A673 (cell line): ENCODE results near the gene PILRA. TPM values are rescaled to one million over a fixed set of nuclear protein-coding genes. Genes with fewer than 3 reads are reported as not detected.
A peak's percentile ranks its signal among the peaks of the same experiment; 100 is the strongest.
"Not testable (repeated sequence)": the region's sequence is repeated elsewhere in the genome, so short reads cannot be mapped to it uniquely, and the experiment has no call there.

Experiments used
- BruUV-seq: library from RNA; stranded (reverse); fragments of 400-500 nt; replicated peaks from 2 replicates; lab custom pipeline; 2021; lab: Mats Ljungman, UMichigan
- CTCF ChIA-PET: fragments of 300-600 bp; sonication (Branson Sonifier 250); formaldehyde crosslinking; loops from one replicate; lab custom pipeline; 2022; ENCODE audit warnings: antibody characterized with exemption; lab: Charles Lee
- POLR2A ChIA-PET: fragments of 300-600 bp; sonication (Branson Sonifier 250); formaldehyde crosslinking; loops from one replicate; lab custom pipeline; 2022; ENCODE audit warnings: antibody characterized with exemption; ENCODE audit not compliant: low non-redundant PET; lab: Charles Lee
- DNase-seq: peaks from one replicate; pipeline ENCODE4 v3.0.0-alpha.2; 2015; ENCODE audit warnings: low spot score
- H3K27ac ChIP-seq: fragments of 200-600 bp; sonication (generic); 2 replicates; pipeline ENCODE4 v1.5.1; 2016; ENCODE audit warnings: mixed run types, low read depth, mild to moderate bottlenecking, mixed read lengths, antibody characterized with exemption, low read length; ENCODE audit not compliant: poor library complexity, severe bottlenecking
- H3K27me3 ChIP-seq: fragments of 200-600 bp; sonication (generic); replicated peaks from 2 replicates; pipeline ENCODE4 v1.6.1; 2017; ENCODE audit warnings: mixed run types, low read depth, mild to moderate bottlenecking, mixed read lengths, antibody characterized with exemption, low read length; ENCODE audit not compliant: insufficient read depth, poor library complexity
- H3K36me3 ChIP-seq: fragments of 200-600 bp; sonication (generic); 2 replicates; pipeline ENCODE4 v1.6.1; 2016; ENCODE audit warnings: mixed run types, mild to moderate bottlenecking, mixed read lengths, antibody characterized with exemption, low read length; ENCODE audit not compliant: insufficient read depth, poor library complexity, severe bottlenecking
- H3K4me1 ChIP-seq: fragments of 200-600 bp; sonication (generic); 2 replicates; pipeline ENCODE4 v1.6.1; 2017; ENCODE audit warnings: mixed run types, mild to moderate bottlenecking, mixed read lengths, antibody characterized with exemption, low read length; ENCODE audit not compliant: insufficient read depth, poor library complexity, severe bottlenecking
- H3K4me3 ChIP-seq: fragments of 200-600 bp; sonication (generic); 2 replicates; pipeline ENCODE4 v1.5.1; 2016; ENCODE audit warnings: low read depth, mixed run types, mild to moderate bottlenecking, mixed read lengths, low read length; ENCODE audit not compliant: poor library complexity, severe bottlenecking
- H3K9me3 ChIP-seq: fragments of 200-600 bp; sonication (generic); 2 replicates; pipeline ENCODE4 v1.6.1; 2016; ENCODE audit warnings: mixed run types, low read depth, mild to moderate bottlenecking, mixed read lengths, antibody characterized with exemption, low read length; ENCODE audit not compliant: poor library complexity, severe bottlenecking
- EZH2 ChIP-seq: fragments of 200-600 bp; sonication (generic); IDR thresholded peaks from 2 replicates; pipeline ENCODE4 v1.6.1; 2017; ENCODE audit warnings: borderline replicate concordance, low read depth, mild to moderate bottlenecking, mixed read lengths, antibody characterized with exemption, low read length; ENCODE audit not compliant: poor library complexity, severe bottlenecking
- intact Hi-C: fragments of 100-400 bp; cut with micrococcal nuclease; formaldehyde crosslinking; loops from one replicate; pipeline ENCODE4 v1.10.0; 2022; ENCODE audit not compliant: unreplicated experiment
- total RNA-seq: library from RNA; stranded (reverse); gene quantifications from 2 replicates; pipeline ENCODE4 v1.2.3, GENCODE V29; 2021
- TF ChIP-seq, protein P1 (sequence below): fragments of 300-800, 200-600 bp; sonication (generic); conservative IDR thresholded peaks from 2 replicates; pipeline ENCODE4 v1.5.1; 2017; ENCODE audit warnings: low read depth, mild to moderate bottlenecking, antibody characterized with exemption, low read length, moderate library complexity, mixed read lengths

Gene PILRA
- total RNA-seq, 1 experiment from 2014 or later, result 1.5 TPM

DNA sequence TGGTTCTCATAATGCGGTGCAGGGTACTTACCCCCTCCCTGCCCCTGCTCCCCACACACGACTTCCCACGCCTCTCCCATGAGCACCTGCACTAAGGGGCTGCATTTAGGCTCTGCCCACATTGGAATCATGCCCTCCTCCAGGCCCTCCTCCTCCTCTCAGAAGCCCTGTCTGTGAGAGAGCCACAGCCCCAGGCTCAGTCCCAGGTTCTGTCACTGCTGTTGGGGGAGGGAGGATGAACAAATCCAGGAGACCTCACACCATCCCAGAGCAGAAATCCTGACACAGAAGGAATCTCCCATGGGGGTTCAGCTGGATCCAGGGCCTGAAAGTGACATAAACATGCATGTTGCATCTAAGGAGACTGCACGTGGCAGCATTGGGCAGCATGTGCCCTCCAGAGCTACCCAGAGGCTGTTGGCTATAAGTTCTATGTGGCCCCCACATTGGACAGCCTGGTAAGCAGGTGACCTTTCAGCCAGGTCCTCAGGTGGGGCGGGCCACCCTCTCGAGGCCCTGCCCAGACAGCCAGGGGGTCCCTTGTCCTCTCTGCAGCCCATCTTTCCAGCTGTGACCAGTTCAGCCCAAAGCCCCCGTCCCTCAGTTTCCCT is 1.6 kb upstream of the PILRA start:
- Histone ChIP-seq H3K4me1 (no peaks in the 10 kb centered on the region), H3K9me3 (no peaks in the 10 kb centered on the region), H3K36me3 (no peaks in the 10 kb centered on the region), H3K27me3 (no peaks in the 10 kb centered on the region), H3K4me3 (no peak overlapping the region), H3K27ac (peak overlapping the region; percentile 64)
- TF ChIP-seq, protein P1, sequence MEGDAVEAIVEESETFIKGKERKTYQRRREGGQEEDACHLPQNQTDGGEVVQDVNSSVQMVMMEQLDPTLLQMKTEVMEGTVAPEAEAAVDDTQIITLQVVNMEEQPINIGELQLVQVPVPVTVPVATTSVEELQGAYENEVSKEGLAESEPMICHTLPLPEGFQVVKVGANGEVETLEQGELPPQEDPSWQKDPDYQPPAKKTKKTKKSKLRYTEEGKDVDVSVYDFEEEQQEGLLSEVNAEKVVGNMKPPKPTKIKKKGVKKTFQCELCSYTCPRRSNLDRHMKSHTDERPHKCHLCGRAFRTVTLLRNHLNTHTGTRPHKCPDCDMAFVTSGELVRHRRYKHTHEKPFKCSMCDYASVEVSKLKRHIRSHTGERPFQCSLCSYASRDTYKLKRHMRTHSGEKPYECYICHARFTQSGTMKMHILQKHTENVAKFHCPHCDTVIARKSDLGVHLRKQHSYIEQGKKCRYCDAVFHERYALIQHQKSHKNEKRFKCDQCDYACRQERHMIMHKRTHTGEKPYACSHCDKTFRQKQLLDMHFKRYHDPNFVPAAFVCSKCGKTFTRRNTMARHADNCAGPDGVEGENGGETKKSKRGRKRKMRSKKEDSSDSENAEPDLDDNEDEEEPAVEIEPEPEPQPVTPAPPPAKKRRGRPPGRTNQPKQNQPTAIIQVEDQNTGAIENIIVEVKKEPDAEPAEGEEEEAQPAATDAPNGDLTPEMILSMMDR, result no peak
- no peak for TF ChIP-seq EZH2
- CTCF ChIA-PET, result no interaction called here
- intact Hi-C loops, result no loop called here
- POLR2A ChIA-PET, result no interaction called here
- no TSS peak for BruUV-seq
- DNase-seq, result no peak

DNA sequence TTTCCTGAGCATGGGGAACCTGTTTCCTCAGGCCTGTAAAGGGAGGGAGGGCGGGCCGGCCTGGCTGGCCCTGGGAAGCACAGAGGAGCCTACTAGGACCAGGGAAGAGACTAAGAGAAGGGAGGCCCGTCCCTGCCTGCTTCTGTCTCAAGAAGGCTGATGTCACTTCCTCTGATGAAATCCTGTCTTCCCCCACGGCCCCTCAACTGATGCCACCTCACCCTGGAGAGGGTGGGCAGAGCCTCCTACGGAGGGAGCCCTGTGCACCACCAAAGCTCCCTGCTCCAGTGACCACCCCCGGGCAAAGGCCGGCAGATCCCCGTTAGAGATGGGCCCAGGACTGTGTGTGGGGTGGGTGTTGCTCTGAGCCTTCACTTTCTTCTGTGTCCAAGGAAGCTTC is 1.0 kb upstream of the PILRA start:
- no peaks in the 10 kb centered on the region for H3K27me3 ChIP-seq
- no peaks in the 10 kb centered on the region for H3K9me3 ChIP-seq
- no peaks in the 10 kb centered on the region for H3K4me1 ChIP-seq
- peak; percentile 45 for DNase-seq
- POLR2A ChIA-PET, result no interaction called here
- no peaks in the 10 kb centered on the region for H3K36me3 ChIP-seq
- CTCF ChIA-PET, result no interaction called here
- TF ChIP-seq, protein P1, result no peak
- TF ChIP-seq EZH2, result no peak
- peak overlapping the region; percentile 64 for H3K27ac ChIP-seq
- no TSS peak for BruUV-seq
- H3K4me3 ChIP-seq, result no peak overlapping the region
- intact Hi-C loops, result no loop called here

DNA sequence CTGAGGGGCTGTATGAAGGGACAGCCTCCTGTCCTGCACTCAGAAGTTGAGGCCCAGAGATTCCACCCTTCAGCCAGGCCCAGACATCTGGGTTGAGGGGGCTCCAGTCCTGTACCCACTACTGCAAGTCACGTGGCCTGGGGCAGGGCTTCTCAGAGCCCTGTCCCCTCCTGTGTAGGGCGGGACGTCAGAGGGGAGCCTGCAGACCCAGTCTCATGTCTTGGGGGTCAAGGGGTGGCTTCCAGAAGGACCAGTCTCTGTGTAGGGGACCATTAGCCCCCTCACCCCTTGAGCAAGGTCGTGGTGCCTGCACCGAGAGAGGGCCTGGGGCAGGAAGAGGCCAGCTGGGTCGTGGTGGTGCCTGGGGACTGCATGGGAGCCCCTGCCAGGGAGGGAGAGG is 593 bp upstream of the PILRA start:
- Histone ChIP-seq H3K36me3 (no peaks in the 10 kb centered on the region), H3K27ac (peak overlapping the region; percentile 64), H3K27me3 (no peaks in the 10 kb centered on the region), H3K9me3 (no peaks in the 10 kb centered on the region), H3K4me1 (no peaks in the 10 kb centered on the region), H3K4me3 (no peak overlapping the region)
- CTCF ChIA-PET, result no interaction called here
- POLR2A ChIA-PET, result no interaction called here
- intact Hi-C loops, result no loop called here
- BruUV-seq, result no TSS peak
- no peak for TF ChIP-seq EZH2
- TF ChIP-seq, protein P1, result no peak
- no peak for DNase-seq

DNA sequence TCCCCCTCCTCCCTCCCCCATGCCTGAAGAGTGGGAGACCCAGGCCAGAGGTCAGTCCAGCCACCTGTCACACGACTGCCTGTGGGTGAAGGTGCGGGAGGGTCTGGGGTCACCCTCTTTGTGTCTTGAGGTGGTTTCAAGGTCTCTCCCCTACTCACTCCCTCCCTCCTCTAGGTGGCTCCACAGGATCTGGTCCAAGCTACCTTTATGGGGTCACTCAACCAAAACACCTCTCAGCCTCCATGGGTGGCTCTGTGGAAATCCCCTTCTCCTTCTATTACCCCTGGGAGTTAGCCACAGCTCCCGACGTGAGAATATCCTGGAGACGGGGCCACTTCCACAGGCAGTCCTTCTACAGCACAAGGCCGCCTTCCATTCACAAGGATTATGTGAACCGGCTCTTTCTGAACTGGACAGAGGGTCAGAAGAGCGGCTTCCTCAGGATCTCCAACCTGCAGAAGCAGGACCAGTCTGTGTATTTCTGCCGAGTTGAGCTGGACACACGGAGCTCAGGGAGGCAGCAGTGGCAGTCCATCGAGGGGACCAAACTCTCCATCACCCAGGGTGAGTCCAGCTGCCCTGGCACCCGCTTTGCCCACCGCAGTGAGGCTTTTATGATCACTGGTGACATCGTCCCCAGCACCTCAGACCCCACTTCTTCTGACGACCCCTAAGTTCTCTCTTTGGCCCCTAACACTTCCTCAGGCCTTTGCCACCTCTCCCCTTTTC is 747 bp downstream of the PILRA start:
- H3K27ac ChIP-seq, DNase-seq, H3K4me1 ChIP-seq, H3K9me3 ChIP-seq, BruUV-seq, intact Hi-C loops, POLR2A ChIA-PET, H3K27me3 ChIP-seq, H3K4me3 ChIP-seq, H3K36me3 ChIP-seq: not testable (repeated sequence)
- CTCF ChIA-PET, result interaction anchor here (0.6 kb wide), 1 partner anchor 186 kb away, joined by 6 read pairs; no protein-coding TSS in a partner anchor
